Upper lobe of left lung (tissue), 4 donors: ENCODE measurements around the gene LLPH.

Source experiments
- EP300 ChIP-seq, 4 donors: sonication (generic); formaldehyde crosslinking; IDR thresholded peaks; one replicate each; pipeline ENCODE4 v1.5.1; 2017; ENCODE audit warnings: antibody characterized with exemption in 4 of 4, control low read depth in 2 of 4
- POLR2A ChIP-seq, 4 donors: fragments of 450-650 bp; IDR thresholded peaks; one replicate each; pipeline ENCODE4 v1.5.1; 2016 to 2017; ENCODE audit warnings: antibody characterized with exemption in 4 of 4, mild to moderate bottlenecking in 2 of 4
- POLR2AphosphoS5 ChIP-seq, 2 donors: sonication (generic); formaldehyde crosslinking; IDR thresholded peaks; one replicate each; pipeline ENCODE4 v1.5.1; 2017; ENCODE audit warnings: antibody characterized with exemption in 2 of 2
- TF ChIP-seq, protein P1 (sequence below), 6 experiments: fragments of 450-650 bp in 4 of 6; fragments of 200-600 bp in 2 of 6; sonication (generic) in 2 of 6; IDR thresholded peaks; one replicate each; pipeline ENCODE4 v1.5.1; 2016 to 2019; ENCODE audit warnings: antibody characterized with exemption in 6 of 6

DNA sequence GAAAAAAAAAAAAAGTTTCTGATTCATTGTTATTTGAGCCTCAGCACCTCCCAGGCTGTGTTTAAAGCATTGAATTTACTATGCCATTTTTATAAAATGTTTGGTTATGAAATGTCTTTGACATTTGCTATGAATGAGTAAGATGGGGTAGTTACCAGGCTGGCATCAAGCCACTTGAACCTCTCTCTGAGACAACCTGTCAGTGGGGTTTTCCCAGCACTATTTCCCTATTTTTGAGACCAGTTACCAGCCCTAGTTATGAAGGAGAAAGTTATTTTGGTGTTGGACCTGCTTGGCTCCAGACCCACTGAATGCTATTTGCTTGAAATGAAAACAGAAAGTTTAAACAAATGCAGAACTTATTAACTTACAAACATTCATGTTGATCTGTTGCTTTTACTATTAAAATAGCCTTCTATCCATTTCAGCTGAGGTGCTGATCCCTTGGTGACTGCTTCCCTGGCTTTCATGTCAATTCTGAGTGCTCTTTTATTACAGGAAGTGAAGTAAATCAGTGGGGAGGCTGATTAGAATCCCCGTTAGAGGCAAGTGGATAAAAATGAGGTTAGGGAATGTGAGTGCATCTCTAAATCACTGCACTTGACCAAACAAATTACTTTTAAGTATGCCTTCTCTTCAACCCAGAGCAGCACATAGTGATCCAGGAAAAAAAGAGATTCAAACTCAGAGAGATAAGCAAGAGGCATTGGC lies 37.8 kb downstream of the LLPH start:
- TF ChIP-seq, protein P1, sequence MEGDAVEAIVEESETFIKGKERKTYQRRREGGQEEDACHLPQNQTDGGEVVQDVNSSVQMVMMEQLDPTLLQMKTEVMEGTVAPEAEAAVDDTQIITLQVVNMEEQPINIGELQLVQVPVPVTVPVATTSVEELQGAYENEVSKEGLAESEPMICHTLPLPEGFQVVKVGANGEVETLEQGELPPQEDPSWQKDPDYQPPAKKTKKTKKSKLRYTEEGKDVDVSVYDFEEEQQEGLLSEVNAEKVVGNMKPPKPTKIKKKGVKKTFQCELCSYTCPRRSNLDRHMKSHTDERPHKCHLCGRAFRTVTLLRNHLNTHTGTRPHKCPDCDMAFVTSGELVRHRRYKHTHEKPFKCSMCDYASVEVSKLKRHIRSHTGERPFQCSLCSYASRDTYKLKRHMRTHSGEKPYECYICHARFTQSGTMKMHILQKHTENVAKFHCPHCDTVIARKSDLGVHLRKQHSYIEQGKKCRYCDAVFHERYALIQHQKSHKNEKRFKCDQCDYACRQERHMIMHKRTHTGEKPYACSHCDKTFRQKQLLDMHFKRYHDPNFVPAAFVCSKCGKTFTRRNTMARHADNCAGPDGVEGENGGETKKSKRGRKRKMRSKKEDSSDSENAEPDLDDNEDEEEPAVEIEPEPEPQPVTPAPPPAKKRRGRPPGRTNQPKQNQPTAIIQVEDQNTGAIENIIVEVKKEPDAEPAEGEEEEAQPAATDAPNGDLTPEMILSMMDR (IDR thresholded peaks at IDR 0.05), result no peak
- TF ChIP-seq POLR2AphosphoS5 (IDR thresholded peaks at IDR 0.05), result no peak
- TF ChIP-seq POLR2A (IDR thresholded peaks at IDR 0.05), result no peak
- no peak for TF ChIP-seq EP300 (IDR thresholded peaks at IDR 0.05)
